ENCODE results near the gene ADORA2B.
"Not testable (repeated sequence)": the region's sequence is repeated elsewhere in the genome, so short reads cannot be mapped to it uniquely, and the experiment has no call there.

Gene ADORA2B

GRCh38 chr17:15954222-15954621 is 9.3 kb downstream of the ADORA2B start:
- no peak for DNase-seq (ENCODE audit: low read depth in 3 of 3)

- DNase-seq (ENCODE audit: low read depth in 3 of 3): no peak
These were observed 11.0 kb downstream of the ADORA2B start for GRCh38 chr17:15955793-15956541.

GRCh38 chr17:15957206-15957605 is 12.3 kb downstream of the ADORA2B start:
- DNase-seq (ENCODE audit: low read depth in 3 of 3): peak in 1 of 3 experiments; percentile 32

- no peak for DNase-seq (ENCODE audit: low read depth in 3 of 3)
These were observed 12.8 kb downstream of the ADORA2B start for GRCh38 chr17:15957608-15958307.

GRCh38 chr17:15958484-15958854 is 13.5 kb downstream of the ADORA2B start:
- DNase-seq (ENCODE audit: low read depth in 3 of 3): no peak

- no peak for DNase-seq (ENCODE audit: low read depth in 3 of 3)
These were observed 18.8 kb downstream of the ADORA2B start for GRCh38 chr17:15963670-15964110.

- no peak for DNase-seq (ENCODE audit: low read depth in 3 of 3)
These were observed 20.6 kb downstream of the ADORA2B start for GRCh38 chr17:15965528-15965927.

- no peak for DNase-seq (ENCODE audit: low read depth in 3 of 3)
These were observed 21.4 kb downstream of the ADORA2B start for GRCh38 chr17:15966183-15966878.

- DNase-seq (ENCODE audit: low read depth in 3 of 3): no peak
These were observed 21.9 kb downstream of the ADORA2B start for GRCh38 chr17:15966879-15967248.

GRCh38 chr17:15967706-15968399 is 22.9 kb downstream of the ADORA2B start:
- DNase-seq (ENCODE audit: low read depth in 3 of 3): no peak

- no peak for DNase-seq (ENCODE audit: low read depth in 3 of 3)
These were observed 24.5 kb downstream of the ADORA2B start for GRCh38 chr17:15969463-15969862.

- no peak for DNase-seq (ENCODE audit: low read depth in 3 of 3)
These were observed 25.6 kb downstream of the ADORA2B start for GRCh38 chr17:15970500-15970899.

- no peak for DNase-seq (ENCODE audit: low read depth in 3 of 3)
These were observed 26.3 kb downstream of the ADORA2B start for GRCh38 chr17:15971098-15971678.

GRCh38 chr17:15971882-15972281 is 27.0 kb downstream of the ADORA2B start:
- DNase-seq (ENCODE audit: low read depth in 3 of 3): no peak

GRCh38 chr17:15972497-15972951 is 27.6 kb downstream of the ADORA2B start:
- no peak for DNase-seq (ENCODE audit: low read depth in 3 of 3)

GRCh38 chr17:15973016-15973415 is 28.1 kb downstream of the ADORA2B start:
- DNase-seq (ENCODE audit: low read depth in 3 of 3): no peak

GRCh38 chr17:15973834-15974233 is 28.9 kb downstream of the ADORA2B start:
- no peak for DNase-seq (ENCODE audit: low read depth in 3 of 3)

GRCh38 chr17:15977894-15978293 is 33.0 kb downstream of the ADORA2B start:
- no peak for DNase-seq (ENCODE audit: low read depth in 3 of 3)

GRCh38 chr17:15978606-15979005 is 33.7 kb downstream of the ADORA2B start:
- no peak for DNase-seq (ENCODE audit: low read depth in 3 of 3)

GRCh38 chr17:15979013-15979412 is 34.1 kb downstream of the ADORA2B start:
- DNase-seq (ENCODE audit: low read depth in 3 of 3): not testable (repeated sequence)

- DNase-seq (ENCODE audit: low read depth in 3 of 3): no peak
These were observed 36.3 kb downstream of the ADORA2B start for GRCh38 chr17:15981208-15981607.

Measured in stimulated activated CD4-positive, alpha-beta T cell treated with anti-CD3 and anti-CD28 coated beads, TNF-alpha, amount 100 ng/mL, for 24 hours (primary cell).